Esophagus muscularis mucosa (tissue), 4 donors: Measurements from ENCODE around the gene PDCL3. TPM values are rescaled to one million over a fixed set of nuclear protein-coding genes. Genes with fewer than 3 reads are reported as not detected.

Source experiments
- DNase-seq: peaks from one replicate; pipeline ENCODE4 v3.0.0-alpha.2; 2017; ENCODE audit errors: extremely low spot score
- H3K27ac ChIP-seq, 4 donors: fragments of 200-600 bp; sonication (generic); replicated peaks in 1 of 4; 1 replicate in 3 of 4; 2 replicates in 1 of 4; pipeline ENCODE4 v1.5.1; 2016 to 2019; ENCODE audit warnings: mild to moderate bottlenecking in 1 of 4
- H3K27me3 ChIP-seq, 4 donors: fragments of 200-600 bp; sonication (generic); one replicate each; pipeline versions ENCODE4 v1.5.1 to v1.6.0; 2016 to 2019
- H3K36me3 ChIP-seq, 4 donors: fragments of 200-600 bp; sonication (generic); one replicate each; pipeline ENCODE4 v1.5.1; 2016 to 2019
- H3K4me1 ChIP-seq, 4 donors: fragments of 200-600 bp; sonication (generic); one replicate each; pipeline ENCODE4 v1.5.1; 2016 to 2019
- H3K4me3 ChIP-seq, 4 donors: fragments of 200-600 bp; sonication (generic); 1 replicate in 2 of 4; 2 replicates in 2 of 4; pipeline ENCODE4 v1.5.1; 2016 to 2019; ENCODE audit warnings: mild to moderate bottlenecking in 4 of 4, moderate library complexity in 1 of 4
- H3K9me3 ChIP-seq, 4 donors: fragments of 200-600 bp; sonication (generic); 1 replicate in 3 of 4; 2 replicates in 1 of 4; pipeline ENCODE4 v1.5.1; 2016 to 2019
- EP300 ChIP-seq: sonication (generic); formaldehyde crosslinking; IDR thresholded peaks from one replicate; pipeline ENCODE4 v1.6.1; 2017; ENCODE audit warnings: antibody characterized with exemption
- POLR2A ChIP-seq: fragments of 450-650 bp; IDR thresholded peaks from one replicate; pipeline ENCODE4 v1.6.1; 2017; ENCODE audit warnings: antibody characterized with exemption, moderate library complexity, mild to moderate bottlenecking, low read depth
- POLR2AphosphoS5 ChIP-seq, 2 donors: sonication (generic); formaldehyde crosslinking; IDR thresholded peaks; one replicate each; pipeline ENCODE4 v1.6.1; 2017; ENCODE audit warnings: antibody characterized with exemption in 2 of 2
- WGBS: methylation state at CpG from one replicate; pipeline ENCODE4 v1.1.5; 2018; 5-methylcytosine and 5-hydroxymethylcytosine counted together
- intact Hi-C: fragments of 100-400 bp; cut with DNase I; formaldehyde crosslinking; loops from one replicate; pipeline ENCODE4 v1.15.1; 2023
- total RNA-seq, 4 donors: library from RNA; depleted of rRNA; stranded (reverse); fragments of >200 nt; gene quantifications; one replicate each; pipeline versions ENCODE4 v1.1.0 to v1.2.1, GENCODE V29; 2016
- TF ChIP-seq, protein P1 (sequence below), 3 experiments: fragments of 200-600 bp in 2 of 3; fragments of 450-650 bp in 1 of 3; sonication (generic) in 2 of 3; IDR thresholded peaks; one replicate each; pipeline ENCODE4 v1.5.1; 2017 to 2019; ENCODE audit warnings: antibody characterized with exemption in 3 of 3, mild to moderate bottlenecking in 2 of 3, moderate library complexity in 1 of 3

Gene PDCL3
- total RNA-seq, 4 donors from 2014 or later, result 46.3 to 82.6 (median 61.3) TPM

DNA sequence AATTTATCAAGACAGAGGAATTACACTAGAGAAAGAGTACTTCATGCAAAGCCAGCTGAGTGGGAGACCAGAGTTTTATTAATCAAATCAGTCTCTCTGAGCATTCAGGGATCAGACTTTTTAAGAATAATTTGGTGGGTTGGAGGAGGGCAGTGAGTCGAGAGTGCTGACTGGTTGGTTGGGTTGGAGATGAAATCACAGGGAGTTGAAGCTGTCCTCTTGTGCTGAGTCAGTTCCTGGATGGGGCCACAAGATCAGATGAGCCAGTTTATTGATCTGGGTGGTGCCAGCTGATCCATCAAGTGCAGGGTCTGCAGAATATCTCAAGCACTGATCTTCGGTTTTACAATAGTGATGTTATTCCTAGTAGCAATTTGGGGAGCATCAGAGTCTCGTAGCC is 21.4 kb upstream of the PDCL3 start:
- H3K9me3 ChIP-seq, result no peaks in the 10 kb centered on the region
- H3K36me3 ChIP-seq, result no peaks in the 10 kb centered on the region
- intact Hi-C loops, result no loop called here
- no peak overlapping the region for H3K27ac ChIP-seq
- WGBS, result 49% methylated on average over 3 of the region's 3 CpGs
- no peak overlapping the region for H3K4me3 ChIP-seq
- no peaks in the 10 kb centered on the region for H3K4me1 ChIP-seq
- H3K27me3 ChIP-seq, result no peaks in the 10 kb centered on the region
- no peak for DNase-seq
- no peak for TF ChIP-seq POLR2A
- TF ChIP-seq, protein P1, sequence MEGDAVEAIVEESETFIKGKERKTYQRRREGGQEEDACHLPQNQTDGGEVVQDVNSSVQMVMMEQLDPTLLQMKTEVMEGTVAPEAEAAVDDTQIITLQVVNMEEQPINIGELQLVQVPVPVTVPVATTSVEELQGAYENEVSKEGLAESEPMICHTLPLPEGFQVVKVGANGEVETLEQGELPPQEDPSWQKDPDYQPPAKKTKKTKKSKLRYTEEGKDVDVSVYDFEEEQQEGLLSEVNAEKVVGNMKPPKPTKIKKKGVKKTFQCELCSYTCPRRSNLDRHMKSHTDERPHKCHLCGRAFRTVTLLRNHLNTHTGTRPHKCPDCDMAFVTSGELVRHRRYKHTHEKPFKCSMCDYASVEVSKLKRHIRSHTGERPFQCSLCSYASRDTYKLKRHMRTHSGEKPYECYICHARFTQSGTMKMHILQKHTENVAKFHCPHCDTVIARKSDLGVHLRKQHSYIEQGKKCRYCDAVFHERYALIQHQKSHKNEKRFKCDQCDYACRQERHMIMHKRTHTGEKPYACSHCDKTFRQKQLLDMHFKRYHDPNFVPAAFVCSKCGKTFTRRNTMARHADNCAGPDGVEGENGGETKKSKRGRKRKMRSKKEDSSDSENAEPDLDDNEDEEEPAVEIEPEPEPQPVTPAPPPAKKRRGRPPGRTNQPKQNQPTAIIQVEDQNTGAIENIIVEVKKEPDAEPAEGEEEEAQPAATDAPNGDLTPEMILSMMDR (IDR thresholded peaks at IDR 0.05), result no peak
- no peak for TF ChIP-seq POLR2AphosphoS5 (IDR thresholded peaks at IDR 0.05)
- TF ChIP-seq EP300, result no peak

DNA sequence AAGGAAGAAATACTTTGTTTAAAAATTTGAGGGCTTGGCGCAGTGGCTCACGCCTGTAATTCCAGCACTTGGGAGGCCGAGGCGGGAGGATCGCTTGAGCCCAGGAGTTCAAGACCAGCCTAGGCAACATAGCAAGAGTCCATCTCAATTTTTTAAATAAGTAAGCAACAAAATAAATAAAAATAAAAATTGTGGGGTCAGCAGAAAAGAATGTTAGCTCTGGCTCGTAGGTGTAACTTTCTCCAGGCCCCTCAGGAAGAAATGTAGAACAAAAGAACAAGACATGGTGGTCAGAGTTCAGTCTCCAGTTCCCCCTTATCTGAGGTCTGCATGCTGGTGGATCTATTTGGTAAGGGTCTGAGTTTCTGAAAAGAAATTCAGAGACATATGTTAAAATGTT is 20.4 kb upstream of the PDCL3 start:
- no peaks in the 10 kb centered on the region for H3K27me3 ChIP-seq
- H3K9me3 ChIP-seq, result no peaks in the 10 kb centered on the region
- intact Hi-C loops, result no loop called here
- no peaks in the 10 kb centered on the region for H3K36me3 ChIP-seq
- H3K4me3 ChIP-seq, result no peak overlapping the region
- H3K27ac ChIP-seq, result no peak overlapping the region
- DNase-seq, result no peak
- H3K4me1 ChIP-seq, result no peaks in the 10 kb centered on the region
- TF ChIP-seq EP300, result no peak
- no peak for TF ChIP-seq POLR2A
- 97% methylated on average over 6 of the region's 6 CpGs for WGBS

DNA sequence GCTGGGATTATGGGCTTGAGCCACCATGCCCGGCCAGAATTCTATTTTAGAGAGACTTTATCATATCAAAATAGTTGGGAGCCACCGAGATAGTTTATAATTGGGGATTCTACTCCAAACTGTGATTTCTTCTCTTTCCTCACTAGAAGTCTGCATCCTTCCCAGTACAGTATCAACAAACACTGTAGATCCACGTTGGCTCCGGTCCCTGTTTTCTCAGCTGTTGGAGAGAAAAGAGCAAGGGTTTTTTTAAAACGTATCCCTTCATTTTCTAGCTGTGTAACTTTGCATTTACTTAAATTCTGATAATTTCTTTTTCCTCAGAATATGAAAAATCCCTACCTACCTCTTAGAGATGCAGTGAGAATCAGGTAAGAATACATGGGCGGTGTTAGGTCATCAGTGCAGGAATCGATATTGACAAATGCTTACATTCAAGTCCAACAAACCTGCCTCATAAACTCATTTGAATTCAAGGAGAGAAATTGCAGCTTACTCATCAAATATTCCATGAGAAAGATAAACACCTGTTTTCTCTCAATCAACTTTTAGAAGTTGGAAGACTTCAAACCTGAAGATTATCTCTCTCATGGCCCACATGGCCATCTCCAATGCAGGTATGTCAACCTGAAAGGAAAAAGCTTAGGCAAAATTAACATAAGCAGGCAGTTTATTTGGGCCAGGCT is 17.7 kb upstream of the PDCL3 start:
- H3K4me3 ChIP-seq, result no peak overlapping the region
- TF ChIP-seq POLR2A (no peak), POLR2AphosphoS5 (IDR thresholded peaks at IDR 0.05) (no peak)

DNA sequence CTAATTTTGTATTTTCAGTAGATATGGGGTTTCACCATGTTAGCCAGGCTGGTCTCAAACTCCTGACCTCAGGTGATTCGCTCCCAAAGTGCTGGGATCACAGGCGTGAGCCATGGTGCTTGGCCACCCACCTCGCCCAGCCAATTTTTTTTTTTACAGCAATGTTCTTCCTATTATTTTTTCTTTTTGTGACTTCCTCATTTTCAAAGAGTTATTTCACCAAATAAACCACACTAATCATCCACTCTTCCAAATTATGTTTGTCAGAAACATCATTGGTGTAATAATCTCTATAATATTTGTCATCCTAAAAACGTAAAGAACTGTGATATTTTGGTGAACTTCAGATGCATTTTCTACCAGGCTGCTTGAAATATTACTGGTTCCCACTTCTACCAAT is 16.3 kb upstream of the PDCL3 start:
- TF ChIP-seq POLR2A (no peak), EP300 (no peak), POLR2AphosphoS5 (IDR thresholded peaks at IDR 0.05) (no peak)
- TF ChIP-seq, protein P1 (IDR thresholded peaks at IDR 0.05), result no peak
- no peak overlapping the region for H3K4me3 ChIP-seq
- WGBS, result 85% methylated on average over 4 of the region's 4 CpGs
- H3K27ac ChIP-seq, result no peak overlapping the region
- no peaks in the 10 kb centered on the region for H3K36me3 ChIP-seq
- no peak for DNase-seq
- no peaks in the 10 kb centered on the region for H3K4me1 ChIP-seq
- no peaks in the 10 kb centered on the region for H3K9me3 ChIP-seq
- no peaks in the 10 kb centered on the region for H3K27me3 ChIP-seq
- intact Hi-C loops, result no loop called here

More for the DNA sequence above, 17.7 kb upstream of the PDCL3 start:
- H3K4me1 ChIP-seq, result no peaks in the 10 kb centered on the region
- no peaks in the 10 kb centered on the region for H3K36me3 ChIP-seq
- H3K27ac ChIP-seq, result no peak overlapping the region
- H3K9me3 ChIP-seq, result no peaks in the 10 kb centered on the region
- H3K27me3 ChIP-seq, result no peaks in the 10 kb centered on the region
- WGBS, result 49% methylated on average over 7 of the region's 7 CpGs
- DNase-seq, result no peak
- intact Hi-C loops, result no loop called here

DNA sequence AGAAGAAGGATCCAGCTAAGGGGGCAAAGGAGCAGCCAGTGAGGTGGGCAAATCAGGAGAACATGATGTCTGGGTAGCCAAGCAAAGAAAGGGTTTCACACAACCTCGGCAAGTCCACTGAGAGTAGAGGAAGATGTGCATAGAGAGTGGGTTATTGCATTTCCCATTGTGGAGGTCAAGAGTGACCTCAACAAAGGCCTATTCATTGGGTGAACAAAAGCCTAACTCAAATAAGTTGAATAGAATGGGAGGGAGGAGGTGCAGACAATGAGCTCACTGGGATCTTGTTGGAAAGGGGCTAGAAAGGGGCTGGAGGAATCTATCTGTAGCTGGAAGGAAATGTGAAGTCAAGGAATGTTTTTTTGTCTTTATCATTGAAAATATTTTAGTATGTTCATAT is 14.0 kb upstream of the PDCL3 start:
- TF ChIP-seq EP300 (no peak), POLR2AphosphoS5 (IDR thresholded peaks at IDR 0.05) (no peak), POLR2A (no peak)
- TF ChIP-seq, protein P1 (IDR thresholded peaks at IDR 0.05), result no peak
- 68% methylated on average over 1 of the region's 1 CpG for WGBS

DNA sequence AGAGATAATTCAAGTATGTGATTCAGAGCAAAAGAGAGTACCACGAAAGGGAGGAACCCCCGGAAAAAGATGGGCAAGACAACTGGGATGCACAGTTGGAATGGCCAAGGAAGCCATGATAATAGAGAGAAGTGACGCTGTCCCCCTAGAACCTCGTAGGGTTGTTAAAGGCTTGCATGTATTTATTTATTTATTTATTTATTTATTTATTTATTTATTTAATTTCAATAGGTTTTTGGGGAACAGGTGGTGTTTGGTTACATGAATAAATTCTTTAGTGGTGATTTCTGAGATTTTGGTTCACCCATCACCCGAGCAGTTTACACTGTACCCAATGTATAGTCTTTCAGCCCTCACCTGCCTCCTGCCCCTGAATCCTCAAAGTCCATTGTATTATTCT is 11.5 kb upstream of the PDCL3 start:
- Histone ChIP-seq H3K4me3 (no peak overlapping the region), H3K4me1 (peaks cover 0 to 8% (median 2%) of the 10 kb centered on the region in 4 donors), H3K9me3 (no peaks in the 10 kb centered on the region), H3K36me3 (no peaks in the 10 kb centered on the region), H3K27ac (no peak overlapping the region), H3K27me3 (no peaks in the 10 kb centered on the region)
- TF ChIP-seq EP300 (no peak), POLR2A (no peak)
- intact Hi-C loops, result no loop called here
- no peak for DNase-seq
- 90% methylated on average over 5 of the region's 5 CpGs for WGBS

More for the DNA sequence above, 14.0 kb upstream of the PDCL3 start:
- no peak overlapping the region for H3K27ac ChIP-seq
- no peaks in the 10 kb centered on the region for H3K4me1 ChIP-seq
- H3K4me3 ChIP-seq, result no peak overlapping the region
- DNase-seq, result no peak
- H3K27me3 ChIP-seq, result no peaks in the 10 kb centered on the region
- H3K36me3 ChIP-seq, result no peaks in the 10 kb centered on the region
- H3K9me3 ChIP-seq, result no peaks in the 10 kb centered on the region
- intact Hi-C loops, result no loop called here
